ENCODE data around the gene BRSK2.

- TF ChIP-seq CREB1 (IDR thresholded peaks at IDR 0.05; ENCODE audit: low read depth) (no peak), TAF1 (IDR thresholded peaks at IDR 0.05; ENCODE audit: low read depth) (no peak), USF1 (IDR thresholded peaks at IDR 0.05) (no peak), REST (IDR thresholded peaks at IDR 0.05; ENCODE audit: low read depth) (no peak), EP300 (IDR thresholded peaks at IDR 0.05; ENCODE audit: borderline replicate concordance) (no peak), FOXM1 (IDR thresholded peaks at IDR 0.05; ENCODE audit: borderline replicate concordance, low read depth) (no peak), YY1 (IDR thresholded peaks at IDR 0.05; ENCODE audit: low read depth) (no peak), EGR1 (IDR thresholded peaks at IDR 0.05) (no peak), TCF12 (IDR thresholded peaks at IDR 0.05; ENCODE audit: low read depth) (no peak)
Observed at GRCh38 chr11:1502168-1502953, 112.6 kb downstream of the BRSK2 start.
